A549 (cell line): ENCODE data around the gene NOL9. TPM values are rescaled to one million over a fixed set of nuclear protein-coding genes. Genes with fewer than 3 reads are reported as not detected.
A peak's percentile ranks its signal among the peaks of the same experiment; 100 is the strongest.

Source experiments
- ATAC-seq, 2 experiments: fragments of 200-7000 bp in 1 of 2; fragments of >200 bp in 1 of 2; cut with Nextera tagmentation in 1 of 2; cut with Tn5 transposase in 1 of 2; 3 replicates each; pipeline versions ENCODE4 v1.8.0 to v1.9.1; 2018 to 2020; ENCODE audit warnings: mild to moderate bottlenecking in 1 of 2, moderate library complexity in 1 of 2
- CTCF ChIA-PET: fragments of 300-600 bp; sonication (Branson Sonifier 250); formaldehyde crosslinking; extraction: SDS; loops from one replicate; lab custom pipeline; 2021; ENCODE audit warnings: antibody characterized with exemption, inconsistent platforms; lab: Yijun Ruan, JAX
- POLR2A ChIA-PET: fragments of 350-600 bp; formaldehyde crosslinking; extraction: SDS; loops from one replicate; lab custom pipeline; 2021; ENCODE audit warnings: antibody characterized with exemption, inconsistent platforms; lab: Yijun Ruan, JAX
- DNase-seq, 2 experiments: peaks; one replicate each; pipeline versions ENCODE4 v3.0.0 to v3.0.0-alpha.2; 2011 to 2016; ENCODE audit warnings: low read depth in 1 of 2, low spot score in 1 of 2
- FAIRE-seq: peaks from 2 replicates; lab custom pipeline; 2011; peaks lifted over from hg19 to GRCh38; lab: Jason Lieb, UNC
- H3K27ac ChIP-seq, 2 experiments: fragments of >200 bp; sonication (Bioruptor Twin); formaldehyde crosslinking; 3 replicates each; pipeline ENCODE4 v1.5.1; 2016 to 2017
- H3K4me1 ChIP-seq: fragments of >200 bp; sonication (Bioruptor Twin); formaldehyde crosslinking; 3 replicates; pipeline ENCODE4 v1.6.1; 2016
- H3K4me2 ChIP-seq: fragments of >200 bp; sonication (Bioruptor Twin); formaldehyde crosslinking; 3 replicates; pipeline ENCODE4 v1.6.1; 2016
- H3K4me3 ChIP-seq: fragments of >200 bp; sonication (Bioruptor Twin); formaldehyde crosslinking; 3 replicates; pipeline ENCODE4 v1.5.1; 2016
- H3K9me3 ChIP-seq: fragments of >200 bp; sonication (Bioruptor Twin); formaldehyde crosslinking; 3 replicates; pipeline ENCODE4 v1.6.1; 2016
- CEBPB ChIP-seq, 2 experiments: fragments of >200 bp in 1 of 2; sonication (Bioruptor Twin) in 1 of 2; formaldehyde crosslinking in 1 of 2; IDR thresholded peaks; 2 replicates each; pipeline ENCODE4 v1.6.1; 2012 to 2016
- EHMT2 ChIP-seq: fragments of 200-600 bp; sonication (generic); IDR thresholded peaks from 2 replicates; pipeline ENCODE4 v1.6.1; 2016; ENCODE audit warnings: antibody characterized with exemption, low read depth, mild to moderate bottlenecking, moderate library complexity
- FOSB ChIP-seq: fragments of 250-450 bp; sonication (Bioruptor Pico); IDR thresholded peaks from 2 replicates; pipeline ENCODE4 v1.5.0; 2020; ENCODE audit warnings: mild to moderate bottlenecking, moderate library complexity
- FOSL2 ChIP-seq, 2 experiments: fragments of 450-650 bp in 1 of 2; fragments of >200 bp in 1 of 2; sonication (Bioruptor Twin) in 1 of 2; formaldehyde crosslinking; IDR thresholded peaks; 2 replicates each; pipeline versions ENCODE4 v1.5.0 to v1.6.1; 2016 to 2020; ENCODE audit warnings: mild to moderate bottlenecking in 1 of 2, moderate library complexity in 1 of 2
- GATA3 ChIP-seq: IDR thresholded peaks from 2 replicates; pipeline ENCODE4 v1.6.1; 2012; ENCODE audit warnings: borderline replicate concordance
- HDAC2 ChIP-seq: fragments of 200-600 bp; sonication (generic); IDR thresholded peaks from 2 replicates; pipeline ENCODE4 v1.6.1; 2016
- HEYL ChIP-seq: fragments of 250-450 bp; sonication (Bioruptor Pico); IDR thresholded peaks from 2 replicates; pipeline ENCODE4 v1.8.0; 2021; ENCODE audit warnings: mild to moderate bottlenecking, moderate library complexity
- JUNB ChIP-seq: fragments of >200 bp; sonication (Bioruptor Twin); formaldehyde crosslinking; IDR thresholded peaks from 2 replicates; pipeline ENCODE4 v1.6.1; 2016
- KDM5A ChIP-seq: fragments of 200-600 bp; sonication (generic); IDR thresholded peaks from 2 replicates; pipeline ENCODE4 v1.6.1; 2016; ENCODE audit warnings: antibody characterized with exemption, mild to moderate bottlenecking
- MAZ ChIP-seq: fragments of 150-350 bp; IDR thresholded peaks from 2 replicates; pipeline ENCODE4 v1.6.1; 2014; ENCODE audit warnings: antibody characterized with exemption, low read depth, low read length, borderline replicate concordance
- POLR2AphosphoS2 ChIP-seq: conservative IDR thresholded peaks from 2 replicates; pipeline ENCODE4 v1.6.1; 2012; ENCODE audit warnings: low read length, improper control_type of control experiment, inconsistent platforms
- RFX5 ChIP-seq: fragments of 450-650 bp; IDR thresholded peaks from 2 replicates; pipeline ENCODE4 v1.7.1; 2014; ENCODE audit warnings: antibody characterized with exemption, mild to moderate bottlenecking, moderate library complexity
- SMC3 ChIP-seq: fragments of >200 bp; sonication (Bioruptor Twin); formaldehyde crosslinking; IDR thresholded peaks from 3 replicates; pipeline ENCODE4 v1.6.1; 2018; ENCODE audit warnings: inconsistent platforms
- TFCP2L1 ChIP-seq: fragments of 250-450 bp; sonication (Bioruptor Pico); IDR thresholded peaks from 2 replicates; pipeline ENCODE4 v1.5.0; 2021; ENCODE audit warnings: mild to moderate bottlenecking
- TP53 ChIP-seq: fragments of 250-450 bp; sonication (Bioruptor Pico); IDR thresholded peaks from 2 replicates; pipeline ENCODE4 v1.5.0; 2021; ENCODE audit warnings: mild to moderate bottlenecking, moderate library complexity
- ZNF302 ChIP-seq: fragments of 250-450 bp; sonication (Bioruptor Pico); IDR thresholded peaks from 2 replicates; pipeline ENCODE4 v1.9.0; 2021; ENCODE audit warnings: inconsistent platforms, mild to moderate bottlenecking, moderate library complexity
- ZSCAN20 ChIP-seq: fragments of 250-450 bp; sonication (Bioruptor Pico); IDR thresholded peaks from 2 replicates; pipeline ENCODE4 v1.8.0; 2022; ENCODE audit warnings: mild to moderate bottlenecking, moderate library complexity
- WGBS: methylation state at CpG from one replicate; pipeline ENCODE4 v1.1.6; 2017; ENCODE audit errors: missing lambda C conversion rate; 5-methylcytosine and 5-hydroxymethylcytosine counted together
- polyA plus RNA-seq, 4 experiments: library from polyadenylated mRNA; depleted of rRNA in 3 of 4; stranded (reverse); fragments of >200 nt; fragmentation: RNase III in 1 of 4; extraction: RNeasy Plus Mini Kit Qiagen cat#74134 plus additional on column Dnase treatment in 1 of 4; gene quantifications; 2 replicates in 3 of 4; 3 replicates in 1 of 4; pipeline ENCODE4 v1.2.3, GENCODE V29; 2011 to 2017
- TF ChIP-seq, protein P1 (sequence below): fragments of >200 bp; sonication (Bioruptor Twin); formaldehyde crosslinking; IDR thresholded peaks from 3 replicates; pipeline ENCODE4 v1.6.1; 2016
- TF ChIP-seq, protein P2 (sequence below): fragments of 150-350 bp; IDR thresholded peaks from 2 replicates; pipeline ENCODE4 v1.6.1; 2014; ENCODE audit warnings: low read depth, mild to moderate bottlenecking, low read length
- TF ChIP-seq, protein P3 (sequence below): fragments of >200 bp; sonication (Bioruptor Twin); formaldehyde crosslinking; IDR thresholded peaks from 3 replicates; pipeline ENCODE4 v1.5.1; 2016
- TF ChIP-seq, protein P4 (sequence below): IDR thresholded peaks from 2 replicates; pipeline ENCODE4 v1.6.1; 2012
- TF ChIP-seq, protein P5 (sequence below): fragments of 250-450 bp; sonication (Bioruptor Pico); IDR thresholded peaks from 2 replicates; pipeline ENCODE4 v1.5.0; 2020; ENCODE audit warnings: low read depth, mild to moderate bottlenecking, moderate library complexity
- TF ChIP-seq, protein P6 (sequence below): IDR thresholded peaks from 2 replicates; pipeline ENCODE4 v1.6.1; 2012; ENCODE audit warnings: low read depth, borderline replicate concordance
- TF ChIP-seq, protein P7 (sequence below): fragments of 450-650 bp; IDR thresholded peaks from 2 replicates; pipeline ENCODE4 v1.6.1; 2014; ENCODE audit warnings: antibody characterized with exemption

Gene NOL9
- polyA plus RNA-seq, 2 of the 4 experiments (the other 2 are of a cell fraction): 4.4 to 19.3 TPM

DNA sequence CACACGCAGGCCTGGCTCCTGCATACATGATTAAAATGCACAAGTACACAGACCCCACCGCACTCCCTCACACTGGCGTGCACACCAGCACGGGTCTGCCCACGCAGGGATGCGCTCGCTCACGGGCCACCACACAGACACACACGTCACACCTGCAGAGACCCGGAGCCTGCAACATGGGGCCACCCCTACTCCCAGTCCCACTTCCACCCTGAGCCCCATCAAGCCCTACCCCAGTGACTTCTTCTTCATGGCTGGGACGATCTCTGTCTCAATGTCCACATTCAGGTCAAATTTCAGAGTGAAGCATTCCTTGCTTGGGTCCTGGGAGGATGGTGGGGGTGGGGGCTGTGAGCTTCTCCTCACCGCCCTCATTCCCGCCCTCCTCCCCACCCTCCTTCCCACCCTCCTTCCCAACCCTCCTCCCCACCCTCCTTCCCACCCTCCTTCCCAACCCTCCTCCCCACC, 79.5 kb downstream of the NOL9 start:
- no peak for FAIRE-seq
- 75% methylated on average over 6 of the region's 13 CpGs for WGBS

DNA sequence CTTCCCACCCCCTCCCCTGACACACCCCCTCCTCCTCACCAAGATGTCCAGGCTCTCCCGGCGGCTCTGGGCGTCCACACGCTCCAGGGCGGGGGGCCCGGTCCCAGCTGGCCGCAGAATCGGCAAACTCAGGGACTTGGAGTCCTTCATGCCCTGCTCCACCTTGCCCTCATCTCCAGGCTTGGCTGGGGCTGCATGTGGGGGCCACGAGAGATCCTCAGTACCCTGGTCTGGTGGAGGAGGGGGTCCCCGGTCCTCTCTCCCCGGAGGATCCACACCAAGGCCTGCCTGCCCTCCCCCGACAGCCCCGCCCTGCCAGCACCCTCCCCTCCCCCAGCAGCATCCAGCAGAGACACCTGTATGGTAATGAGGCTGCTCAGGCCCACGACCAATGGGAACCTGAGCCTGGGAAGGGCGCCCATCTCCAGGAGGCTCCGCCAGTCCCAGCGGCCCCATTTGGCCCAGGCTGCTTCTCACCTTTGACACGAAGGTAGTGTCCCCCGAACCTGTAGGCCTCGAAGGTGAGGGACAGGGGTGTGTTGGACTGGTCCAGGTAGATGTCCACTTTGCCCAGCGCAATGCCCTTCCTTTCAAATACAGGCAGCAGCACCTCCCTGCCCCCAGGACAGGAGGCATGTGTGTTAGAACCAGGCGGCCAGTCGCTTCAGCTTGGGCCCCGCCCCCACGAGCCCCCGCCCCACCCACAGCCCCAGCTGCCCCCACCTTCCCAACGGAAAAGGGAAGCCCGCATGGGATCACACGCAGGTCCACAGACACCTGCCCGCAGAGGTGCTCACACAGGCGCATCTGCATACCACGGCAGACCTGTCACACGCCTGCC, 80.1 kb downstream of the NOL9 start:
- H3K4me2 ChIP-seq: no peak overlapping the region
- H3K4me3 ChIP-seq: no peak overlapping the region
- FAIRE-seq (no peak), DNase-seq (no peak), ATAC-seq (no peak)
- H3K27ac ChIP-seq: no peak overlapping the region
- peaks cover 7% of the 10 kb centered on the region; the same call in 1 of the 3 replicates for H3K4me1 ChIP-seq
- ChIA-PET CTCF (interaction anchor here (1.0 to 6.9 kb wide), 6 partner anchors 9 to 227 kb away, joined by 3 to 35 read pairs (median 5); no protein-coding TSS in a partner anchor), POLR2A (no interaction called here)
- TF ChIP-seq CEBPB (IDR thresholded peaks at IDR 0.05) (no peak), JUNB (no peak), SMC3 (no peak), HEYL (CRISPR knock-in tag) (no peak), GATA3 (no peak)
- TF ChIP-seq, protein P1, sequence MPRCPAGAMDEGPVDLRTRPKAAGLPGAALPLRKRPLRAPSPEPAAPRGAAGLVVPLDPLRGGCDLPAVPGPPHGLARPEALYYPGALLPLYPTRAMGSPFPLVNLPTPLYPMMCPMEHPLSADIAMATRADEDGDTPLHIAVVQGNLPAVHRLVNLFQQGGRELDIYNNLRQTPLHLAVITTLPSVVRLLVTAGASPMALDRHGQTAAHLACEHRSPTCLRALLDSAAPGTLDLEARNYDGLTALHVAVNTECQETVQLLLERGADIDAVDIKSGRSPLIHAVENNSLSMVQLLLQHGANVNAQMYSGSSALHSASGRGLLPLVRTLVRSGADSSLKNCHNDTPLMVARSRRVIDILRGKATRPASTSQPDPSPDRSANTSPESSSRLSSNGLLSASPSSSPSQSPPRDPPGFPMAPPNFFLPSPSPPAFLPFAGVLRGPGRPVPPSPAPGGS: no peak
- 90% methylated on average over 8 of the region's 33 CpGs for WGBS
- no peaks in the 10 kb centered on the region for H3K9me3 ChIP-seq

More for the DNA sequence above, 79.5 kb downstream of the NOL9 start:
- POLR2A ChIA-PET: no interaction called here
- Histone ChIP-seq H3K4me3 (no peak overlapping the region), H3K27ac (no peak overlapping the region), H3K4me1 (peaks cover 7% of the 10 kb centered on the region; the same call in 1 of the 3 replicates), H3K4me2 (no peak overlapping the region), H3K9me3 (no peaks in the 10 kb centered on the region)
- TF ChIP-seq, protein P2, sequence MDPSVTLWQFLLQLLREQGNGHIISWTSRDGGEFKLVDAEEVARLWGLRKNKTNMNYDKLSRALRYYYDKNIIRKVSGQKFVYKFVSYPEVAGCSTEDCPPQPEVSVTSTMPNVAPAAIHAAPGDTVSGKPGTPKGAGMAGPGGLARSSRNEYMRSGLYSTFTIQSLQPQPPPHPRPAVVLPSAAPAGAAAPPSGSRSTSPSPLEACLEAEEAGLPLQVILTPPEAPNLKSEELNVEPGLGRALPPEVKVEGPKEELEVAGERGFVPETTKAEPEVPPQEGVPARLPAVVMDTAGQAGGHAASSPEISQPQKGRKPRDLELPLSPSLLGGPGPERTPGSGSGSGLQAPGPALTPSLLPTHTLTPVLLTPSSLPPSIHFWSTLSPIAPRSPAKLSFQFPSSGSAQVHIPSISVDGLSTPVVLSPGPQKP: no peak
- TF ChIP-seq JUNB (no peak), POLR2AphosphoS2 (no peak), ZNF302 (CRISPR knock-in tag) (no peak)
- no peak for DNase-seq
- ATAC-seq: peak in 1 of 2 experiments; percentile 10; a peak in 2 of 6 replicates
- CTCF ChIA-PET: interaction anchor here (1.4 to 6.9 kb wide), 4 partner anchors 12 to 228 kb away, joined by 3 to 35 read pairs (median 5); no protein-coding TSS in a partner anchor

DNA sequence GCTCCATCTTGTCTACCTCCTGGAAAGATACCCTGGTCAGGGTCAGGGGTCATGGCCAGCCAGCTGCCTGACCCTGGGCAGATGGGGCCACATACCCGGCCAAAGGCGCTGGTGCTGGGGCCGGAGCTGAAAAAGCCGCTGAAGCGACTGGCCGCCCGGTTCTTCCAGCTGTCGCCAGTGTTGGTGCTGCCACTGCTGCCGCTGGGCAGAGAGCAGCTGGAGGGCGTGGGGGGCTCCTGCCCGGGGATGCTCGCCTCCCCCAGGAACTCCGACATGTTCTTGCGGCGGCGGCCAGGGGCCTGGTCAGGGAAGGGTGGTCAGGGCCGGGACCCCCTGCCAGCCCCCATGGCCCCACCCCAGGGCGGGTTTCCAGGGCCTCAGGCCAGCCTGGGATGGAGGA, 81.2 kb downstream of the NOL9 start:
- Histone ChIP-seq H3K9me3 (no peaks in the 10 kb centered on the region), H3K4me1 (peaks cover 7% of the 10 kb centered on the region; the same call in 1 of the 3 replicates), H3K27ac (no peak overlapping the region), H3K4me3 (no peak overlapping the region), H3K4me2 (no peak overlapping the region)
- no peak for FAIRE-seq
- ChIA-PET POLR2A (no interaction called here), CTCF (interaction anchor here (1.0 to 6.9 kb wide), 7 partner anchors 8 to 226 kb away, joined by 3 to 35 read pairs (median 3); partner anchors contain the start of gene PLEKHG5)
- DNase-seq: no peak
- ATAC-seq: no peak
- WGBS: 85% methylated on average over 4 of the region's 18 CpGs
- TF ChIP-seq, protein P3, sequence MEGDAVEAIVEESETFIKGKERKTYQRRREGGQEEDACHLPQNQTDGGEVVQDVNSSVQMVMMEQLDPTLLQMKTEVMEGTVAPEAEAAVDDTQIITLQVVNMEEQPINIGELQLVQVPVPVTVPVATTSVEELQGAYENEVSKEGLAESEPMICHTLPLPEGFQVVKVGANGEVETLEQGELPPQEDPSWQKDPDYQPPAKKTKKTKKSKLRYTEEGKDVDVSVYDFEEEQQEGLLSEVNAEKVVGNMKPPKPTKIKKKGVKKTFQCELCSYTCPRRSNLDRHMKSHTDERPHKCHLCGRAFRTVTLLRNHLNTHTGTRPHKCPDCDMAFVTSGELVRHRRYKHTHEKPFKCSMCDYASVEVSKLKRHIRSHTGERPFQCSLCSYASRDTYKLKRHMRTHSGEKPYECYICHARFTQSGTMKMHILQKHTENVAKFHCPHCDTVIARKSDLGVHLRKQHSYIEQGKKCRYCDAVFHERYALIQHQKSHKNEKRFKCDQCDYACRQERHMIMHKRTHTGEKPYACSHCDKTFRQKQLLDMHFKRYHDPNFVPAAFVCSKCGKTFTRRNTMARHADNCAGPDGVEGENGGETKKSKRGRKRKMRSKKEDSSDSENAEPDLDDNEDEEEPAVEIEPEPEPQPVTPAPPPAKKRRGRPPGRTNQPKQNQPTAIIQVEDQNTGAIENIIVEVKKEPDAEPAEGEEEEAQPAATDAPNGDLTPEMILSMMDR: no peak
- TF ChIP-seq EHMT2 (no peak), FOSB (CRISPR knock-in tag) (no peak), TP53 (CRISPR knock-in tag) (no peak), TFCP2L1 (CRISPR knock-in tag) (no peak), MAZ (no peak), FOSL2 (IDR thresholded peaks at IDR 0.05) (no peak), FOSL2 (CRISPR knock-in tag; IDR thresholded peaks at IDR 0.05) (no peak), SMC3 (no peak), ZSCAN20 (no peak), HDAC2 (no peak), KDM5A (no peak), RFX5 (no peak)
- TF ChIP-seq, protein P4, sequence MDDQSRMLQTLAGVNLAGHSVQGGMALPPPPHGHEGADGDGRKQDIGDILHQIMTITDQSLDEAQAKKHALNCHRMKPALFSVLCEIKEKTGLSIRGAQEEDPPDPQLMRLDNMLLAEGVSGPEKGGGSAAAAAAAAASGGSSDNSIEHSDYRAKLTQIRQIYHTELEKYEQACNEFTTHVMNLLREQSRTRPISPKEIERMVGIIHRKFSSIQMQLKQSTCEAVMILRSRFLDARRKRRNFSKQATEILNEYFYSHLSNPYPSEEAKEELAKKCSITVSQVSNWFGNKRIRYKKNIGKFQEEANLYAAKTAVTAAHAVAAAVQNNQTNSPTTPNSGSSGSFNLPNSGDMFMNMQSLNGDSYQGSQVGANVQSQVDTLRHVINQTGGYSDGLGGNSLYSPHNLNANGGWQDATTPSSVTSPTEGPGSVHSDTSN: no peak
- TF ChIP-seq, protein P5, sequence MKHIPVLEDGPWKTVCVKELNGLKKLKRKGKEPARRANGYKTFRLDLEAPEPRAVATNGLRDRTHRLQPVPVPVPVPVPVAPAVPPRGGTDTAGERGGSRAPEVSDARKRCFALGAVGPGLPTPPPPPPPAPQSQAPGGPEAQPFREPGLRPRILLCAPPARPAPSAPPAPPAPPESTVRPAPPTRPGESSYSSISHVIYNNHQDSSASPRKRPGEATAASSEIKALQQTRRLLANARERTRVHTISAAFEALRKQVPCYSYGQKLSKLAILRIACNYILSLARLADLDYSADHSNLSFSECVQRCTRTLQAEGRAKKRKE (CRISPR knock-in tag): no peak
- TF ChIP-seq, protein P6, sequence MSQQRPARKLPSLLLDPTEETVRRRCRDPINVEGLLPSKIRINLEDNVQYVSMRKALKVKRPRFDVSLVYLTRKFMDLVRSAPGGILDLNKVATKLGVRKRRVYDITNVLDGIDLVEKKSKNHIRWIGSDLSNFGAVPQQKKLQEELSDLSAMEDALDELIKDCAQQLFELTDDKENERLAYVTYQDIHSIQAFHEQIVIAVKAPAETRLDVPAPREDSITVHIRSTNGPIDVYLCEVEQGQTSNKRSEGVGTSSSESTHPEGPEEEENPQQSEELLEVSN: no peak
- TF ChIP-seq, protein P7, sequence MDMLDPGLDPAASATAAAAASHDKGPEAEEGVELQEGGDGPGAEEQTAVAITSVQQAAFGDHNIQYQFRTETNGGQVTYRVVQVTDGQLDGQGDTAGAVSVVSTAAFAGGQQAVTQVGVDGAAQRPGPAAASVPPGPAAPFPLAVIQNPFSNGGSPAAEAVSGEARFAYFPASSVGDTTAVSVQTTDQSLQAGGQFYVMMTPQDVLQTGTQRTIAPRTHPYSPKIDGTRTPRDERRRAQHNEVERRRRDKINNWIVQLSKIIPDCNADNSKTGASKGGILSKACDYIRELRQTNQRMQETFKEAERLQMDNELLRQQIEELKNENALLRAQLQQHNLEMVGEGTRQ: no peak
